T-helper 1 cell (primary cell): ENCODE measurements around the gene KIAA1143.

Source experiments
- DNase-seq, 5 donors: peaks; one replicate each; pipeline ENCODE4 v3.0.0-alpha.2; 2012 to 2020
- total RNA-seq, 4 donors: gene quantifications; one replicate each; lab custom pipeline; 2026; lab: John Stamatoyannopoulos, UW

The KIAA1143 gene
- total RNA-seq: 27.0 to 39.8 (median 29.2) reads per million in 4 donors

DNA sequence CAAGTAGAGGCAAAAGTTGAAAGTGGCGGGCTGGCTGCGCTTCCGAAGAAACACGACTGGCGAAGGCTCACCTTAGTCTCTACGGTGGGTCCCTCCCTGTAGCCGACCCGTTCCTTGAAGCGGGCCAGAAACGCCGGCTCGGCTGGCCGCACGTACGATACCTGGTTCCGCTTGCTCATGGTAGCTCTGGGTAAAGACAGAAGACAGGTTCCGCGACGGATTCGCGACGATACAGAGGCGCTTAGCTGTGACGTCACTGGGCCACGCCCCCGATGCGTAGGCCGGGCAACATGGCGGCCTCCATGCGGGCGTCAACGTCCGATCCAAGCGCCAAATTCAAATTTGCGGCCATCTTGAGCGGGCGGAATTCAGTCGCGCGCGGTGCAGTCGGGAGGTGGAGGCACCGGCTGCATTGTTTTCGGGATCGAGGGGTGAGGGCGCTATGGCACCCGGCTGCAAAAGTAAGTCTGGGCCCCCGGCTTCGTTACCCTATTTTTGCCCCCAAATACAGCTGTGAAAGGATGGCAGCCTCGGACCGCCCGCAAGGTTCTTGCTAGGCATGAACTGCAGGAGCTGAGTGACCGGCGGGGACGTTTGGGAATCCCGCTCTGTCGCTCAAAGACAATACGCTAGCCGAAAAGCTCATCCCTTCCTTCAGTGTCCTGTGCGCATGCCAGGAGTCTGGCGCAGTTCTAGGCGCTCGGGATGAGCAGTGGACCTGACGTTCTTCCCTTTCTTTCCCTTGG is at the start of gene KIAA1143, which contains the start of gene KIF15:
Gene KIAA1143 (minus strand): TSS at position 196 of the 746 bp plus-strand sequence. CDS start 17 bp downstream, at position 179.
Gene KIF15 (plus strand): TSS at position 371 of the 746 bp plus-strand sequence. CDS start 72 bp downstream, at position 443.
- DNase-seq: peak; percentile 89 to 97 (median 94)

DNA sequence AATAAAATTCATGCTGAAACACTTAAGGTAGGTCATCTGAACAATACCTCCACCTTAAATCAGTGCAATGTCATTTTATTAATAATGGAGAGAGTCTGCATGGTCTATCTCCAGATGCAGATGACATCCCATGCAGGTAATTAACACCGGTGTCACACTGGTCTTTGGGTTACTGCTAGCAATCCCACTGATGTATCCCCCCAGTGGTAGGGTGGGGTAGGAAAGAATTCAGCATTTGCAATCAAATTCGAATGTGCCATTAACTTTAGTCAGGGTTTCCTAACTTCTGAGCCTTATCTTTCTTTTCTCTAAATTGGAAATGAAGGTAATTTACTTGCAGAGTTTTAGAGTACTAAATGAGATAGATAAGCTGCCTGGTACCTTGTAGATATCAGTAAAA is 44.5 kb upstream of the KIAA1143 start:
- no peak for DNase-seq

DNA sequence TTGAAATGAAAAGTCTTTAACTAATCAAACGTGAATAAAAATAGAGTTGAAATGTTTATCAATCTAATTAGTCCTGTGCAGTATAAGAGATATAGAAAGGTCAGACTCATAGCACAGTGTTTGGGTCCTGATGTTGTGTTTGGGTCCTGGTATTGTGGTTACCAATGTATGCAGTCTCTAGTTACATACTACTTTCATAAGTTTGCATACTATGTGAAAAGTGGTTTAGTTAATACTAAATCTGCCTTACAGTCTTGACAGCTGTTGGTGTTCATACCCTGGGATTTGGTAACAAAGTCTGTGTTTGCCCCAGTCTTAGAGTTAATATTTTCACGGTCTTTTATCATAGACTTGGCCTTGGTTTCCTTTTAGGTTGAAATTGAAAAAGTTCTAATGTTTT is 41.9 kb upstream of the KIAA1143 start:
- no peak for DNase-seq

DNA sequence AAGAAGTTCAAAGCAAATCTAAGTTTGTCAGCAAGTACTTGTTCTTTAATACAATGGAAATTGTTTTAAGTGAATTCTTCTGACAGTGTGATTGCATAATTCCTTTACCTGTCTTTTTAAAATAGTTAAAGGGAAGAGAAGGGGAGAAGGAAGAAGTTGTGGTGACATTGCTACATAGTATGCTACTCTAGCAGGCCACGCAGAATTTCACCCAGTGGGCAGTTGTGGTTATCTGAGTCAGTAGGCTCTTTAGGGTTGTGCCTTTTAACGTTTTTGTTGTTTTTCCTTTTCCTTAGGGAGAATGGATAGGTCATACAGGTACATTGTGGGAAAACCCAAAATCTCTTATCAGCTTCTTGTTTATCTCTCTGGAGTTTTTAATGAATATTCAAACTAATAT is 40.6 kb upstream of the KIAA1143 start:
- DNase-seq: no peak

DNA sequence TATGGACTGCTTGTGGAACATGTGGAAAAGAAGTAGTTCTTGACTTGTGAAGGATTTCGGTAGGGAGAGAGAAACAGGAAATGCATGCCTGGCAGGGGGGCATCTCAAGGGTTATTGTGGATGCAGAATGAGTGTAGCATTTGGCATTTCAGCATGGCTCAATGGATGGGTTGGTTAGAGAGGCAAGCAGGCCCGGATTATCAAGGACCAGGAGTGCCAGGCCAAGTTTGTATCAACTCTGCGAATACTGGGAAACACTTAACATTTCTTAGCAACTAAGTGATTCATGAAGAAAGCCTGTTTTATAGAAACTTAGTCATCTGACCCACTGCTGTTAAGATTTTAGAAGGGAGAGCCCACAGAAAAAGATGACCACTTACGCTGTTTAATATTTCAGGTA is 33.8 kb upstream of the KIAA1143 start:
- DNase-seq: no peak

DNA sequence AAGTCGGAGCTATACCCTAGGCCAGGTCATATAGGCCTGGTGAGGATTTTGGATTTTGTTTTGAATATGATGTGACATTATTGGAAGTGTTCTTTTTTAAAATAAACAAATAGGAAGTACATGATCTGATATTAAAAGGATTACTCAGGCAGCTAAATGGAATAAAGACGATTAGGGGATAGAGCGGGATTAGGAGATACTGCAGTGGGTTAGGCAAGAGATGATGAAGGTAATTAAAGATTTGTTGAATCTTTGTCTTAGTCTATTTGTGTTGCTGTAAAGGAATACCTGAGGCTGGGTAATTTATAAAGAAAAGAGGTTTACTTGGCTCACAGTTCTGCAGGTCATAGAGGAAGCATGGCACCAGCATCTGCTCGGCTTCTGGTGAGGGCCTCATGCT is 21.5 kb upstream of the KIAA1143 start:
- no peak for DNase-seq

DNA sequence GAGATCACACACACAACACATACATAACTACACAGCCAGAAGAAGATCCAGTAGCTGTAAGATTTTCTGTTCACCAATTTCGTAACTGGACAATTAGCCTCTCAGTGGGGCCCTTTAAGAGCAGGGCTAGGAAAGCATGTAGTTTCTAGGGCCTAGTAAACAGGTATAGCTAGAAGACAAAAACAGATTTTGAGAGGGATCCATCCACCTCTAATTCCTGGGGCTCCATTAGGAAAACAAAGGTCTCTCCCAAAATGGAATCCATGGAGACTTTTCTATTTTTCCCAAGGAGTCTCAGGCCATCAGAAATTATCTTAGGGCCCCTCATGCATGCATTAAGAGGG is 10.7 kb upstream of the KIAA1143 start:
- DNase-seq: no peak

DNA sequence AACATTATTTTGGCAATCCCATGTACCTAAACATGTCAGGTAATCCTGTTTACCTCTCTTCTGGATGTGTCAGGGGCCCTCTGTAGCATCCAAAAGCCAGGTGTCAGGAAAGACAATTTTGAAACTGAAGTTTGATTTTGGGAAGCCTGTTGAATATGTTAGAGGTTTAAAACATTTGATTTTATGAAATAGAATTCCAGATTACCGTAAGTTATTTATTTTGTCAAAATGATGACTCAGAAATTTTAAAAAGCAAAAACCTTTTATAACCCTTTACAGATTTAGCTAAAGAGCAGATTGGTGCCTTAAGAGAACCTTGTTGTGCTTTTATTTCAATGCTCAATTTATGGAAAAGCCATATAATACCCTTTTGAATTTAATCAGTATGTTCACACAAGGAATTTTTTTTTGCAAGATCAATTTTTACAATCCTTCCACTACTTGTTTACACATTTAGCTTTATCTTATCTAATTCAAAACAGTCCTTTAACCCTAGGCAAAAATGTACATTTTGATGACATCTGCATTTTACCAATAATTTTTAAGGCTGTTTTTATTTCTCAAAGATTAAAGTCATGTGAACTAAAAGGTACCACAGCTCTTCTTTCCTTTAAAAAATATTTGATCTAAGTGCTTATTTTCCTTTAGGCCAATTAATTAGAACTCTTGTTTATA is 10.1 kb upstream of the KIAA1143 start:
- no peak for DNase-seq

DNA sequence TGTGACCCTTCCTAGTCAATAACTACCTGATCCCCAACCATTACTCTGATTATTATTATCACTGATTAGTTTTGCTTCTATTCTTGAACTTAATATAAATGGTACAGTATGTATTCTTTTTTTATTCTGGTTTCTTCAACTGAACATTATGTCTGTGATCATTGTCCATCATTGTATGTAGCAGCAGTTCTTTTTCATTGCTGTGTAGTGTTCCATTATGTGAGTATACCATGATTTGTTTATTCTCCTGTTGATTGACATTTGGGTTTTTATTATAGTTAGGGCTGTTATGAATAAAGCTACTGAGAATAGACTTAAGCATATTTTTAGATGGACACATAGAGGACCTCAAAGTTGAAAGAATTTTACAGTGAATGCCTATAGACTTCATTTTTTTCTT is 2.8 kb upstream of the KIAA1143 start:
- no peak for DNase-seq

DNA sequence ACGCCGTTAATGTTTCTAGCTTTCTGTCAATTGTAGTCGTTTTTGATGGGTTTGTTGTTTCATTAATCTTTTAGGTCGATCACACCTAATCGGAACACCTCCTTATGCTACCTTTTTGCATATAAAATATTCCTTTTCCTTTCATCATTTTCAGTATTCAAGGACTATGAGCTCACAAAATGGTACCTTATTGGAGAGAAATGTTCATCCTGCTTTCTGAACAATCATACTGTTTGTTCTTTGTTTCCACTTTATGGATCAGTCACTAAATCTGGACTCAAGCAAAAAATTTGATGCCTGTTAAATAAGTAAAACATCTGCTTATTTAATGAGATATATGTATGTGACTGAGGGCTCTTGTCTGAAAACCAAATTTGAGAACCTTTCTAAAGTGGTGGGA is 1.3 kb upstream of the KIAA1143 start:
- DNase-seq: no peak

DNA sequence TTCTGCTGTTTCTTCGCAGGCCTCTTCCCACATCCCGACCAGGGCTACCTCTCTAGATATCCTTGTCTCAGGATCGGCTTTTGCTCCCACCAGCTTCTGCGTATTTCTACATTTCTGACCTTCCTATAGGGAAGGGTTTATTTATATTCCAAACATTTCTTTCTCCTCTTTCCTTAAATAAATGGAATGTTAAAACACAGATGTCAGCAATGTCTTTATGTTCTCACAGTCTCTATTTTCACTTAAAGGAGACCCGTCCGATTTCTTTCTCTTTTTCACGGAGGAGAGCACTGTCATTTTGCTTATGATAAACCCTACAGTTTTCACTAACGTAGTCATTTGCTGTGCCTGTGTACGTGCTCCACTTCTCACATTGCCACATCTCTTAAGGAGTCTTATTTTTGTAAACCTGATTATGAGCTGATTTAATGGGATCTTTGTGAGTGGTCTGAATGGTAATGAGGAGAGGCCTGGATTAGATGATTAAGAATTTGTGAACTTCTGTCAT is 805 bp upstream of the KIAA1143 start:
- DNase-seq: peak in 1 of 5 donors; percentile 20

DNA sequence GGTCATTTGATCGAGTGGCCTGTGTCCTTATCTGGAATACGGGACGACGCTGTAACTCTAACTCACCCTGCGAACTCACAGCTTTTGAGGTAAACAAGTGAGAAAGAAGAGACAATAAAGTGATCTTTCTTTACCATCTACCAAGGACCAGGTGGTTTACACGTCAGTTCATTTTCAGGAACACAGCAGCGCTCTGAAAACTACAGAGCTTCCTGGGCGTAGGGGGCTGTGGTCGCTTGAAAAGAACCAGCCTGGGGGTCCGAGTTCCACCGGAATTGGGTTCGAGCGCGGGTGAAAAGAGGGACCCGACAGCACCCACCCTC is 357 bp downstream of the KIAA1143 start:
- DNase-seq: peak in 1 of 5 donors; percentile 2

DNA sequence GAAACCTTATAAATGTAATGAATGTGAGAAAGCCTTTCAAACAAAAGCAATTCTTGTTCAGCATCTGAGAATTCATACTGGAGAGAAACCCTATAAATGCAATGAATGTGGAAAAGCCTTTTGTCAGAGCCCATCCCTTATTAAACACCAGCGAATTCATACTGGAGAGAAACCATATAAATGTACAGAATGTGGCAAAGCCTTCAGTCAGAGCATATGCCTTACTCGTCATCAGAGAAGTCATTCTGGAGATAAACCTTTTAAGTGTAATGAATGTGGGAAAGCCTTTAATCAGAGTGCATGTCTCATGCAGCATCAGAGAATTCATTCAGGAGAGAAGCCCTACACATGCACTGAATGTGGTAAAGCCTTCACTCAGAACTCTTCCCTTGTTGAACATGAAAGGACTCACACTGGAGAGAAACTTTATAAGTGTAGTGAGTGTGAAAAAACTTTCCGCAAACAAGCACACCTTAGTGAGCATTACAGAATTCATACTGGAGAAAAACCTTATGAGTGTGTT is 26.7 kb downstream of the KIAA1143 start:
- DNase-seq: no peak

DNA sequence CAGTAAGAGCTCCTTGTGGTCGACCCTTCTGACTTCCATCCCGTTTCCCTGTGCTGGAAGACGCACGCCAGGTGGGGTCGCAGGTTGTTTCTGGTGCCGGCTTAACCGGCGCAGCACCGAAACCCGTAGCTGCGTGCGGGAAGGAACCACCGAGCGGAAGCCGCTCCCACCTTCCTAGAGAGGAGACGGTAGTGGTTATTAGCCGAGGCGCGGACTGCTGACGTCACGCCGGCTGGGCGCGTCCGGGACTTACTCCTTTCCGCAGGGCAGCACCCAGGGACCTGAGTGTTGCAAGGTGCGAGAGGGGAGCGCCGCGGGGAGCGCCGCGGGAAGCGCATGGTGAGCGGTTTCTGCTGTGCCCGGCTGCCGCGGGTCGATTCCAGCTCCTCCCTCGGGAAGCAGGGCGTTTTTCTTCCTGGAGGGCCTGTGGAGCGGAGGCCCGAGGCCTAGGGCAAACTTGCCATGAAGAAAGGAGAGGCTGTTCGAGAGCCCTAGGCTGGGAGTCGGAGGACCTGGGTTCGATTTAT is 32.0 kb downstream of the KIAA1143 start, which contains the start of gene ZNF501:
Gene ZNF501 (plus strand): TSS at position 252 of the 527 bp plus-strand sequence. CDS start 4,787 bp downstream, outside the sequence.
- DNase-seq: peak; percentile 58 to 87 (median 75)

DNA sequence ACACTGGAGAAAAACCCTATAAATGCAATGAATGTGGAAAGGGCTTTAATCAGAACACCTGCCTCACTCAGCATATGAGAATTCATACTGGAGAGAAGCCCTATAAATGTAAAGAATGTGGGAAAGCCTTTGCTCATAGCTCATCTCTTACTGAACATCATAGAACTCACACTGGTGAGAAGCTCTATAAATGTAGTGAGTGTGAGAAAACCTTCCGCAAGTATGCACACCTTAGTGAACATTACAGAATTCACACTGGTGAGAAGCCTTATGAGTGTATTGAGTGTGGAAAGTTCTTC is 39.4 kb downstream of the KIAA1143 start:
- DNase-seq: no peak

DNA sequence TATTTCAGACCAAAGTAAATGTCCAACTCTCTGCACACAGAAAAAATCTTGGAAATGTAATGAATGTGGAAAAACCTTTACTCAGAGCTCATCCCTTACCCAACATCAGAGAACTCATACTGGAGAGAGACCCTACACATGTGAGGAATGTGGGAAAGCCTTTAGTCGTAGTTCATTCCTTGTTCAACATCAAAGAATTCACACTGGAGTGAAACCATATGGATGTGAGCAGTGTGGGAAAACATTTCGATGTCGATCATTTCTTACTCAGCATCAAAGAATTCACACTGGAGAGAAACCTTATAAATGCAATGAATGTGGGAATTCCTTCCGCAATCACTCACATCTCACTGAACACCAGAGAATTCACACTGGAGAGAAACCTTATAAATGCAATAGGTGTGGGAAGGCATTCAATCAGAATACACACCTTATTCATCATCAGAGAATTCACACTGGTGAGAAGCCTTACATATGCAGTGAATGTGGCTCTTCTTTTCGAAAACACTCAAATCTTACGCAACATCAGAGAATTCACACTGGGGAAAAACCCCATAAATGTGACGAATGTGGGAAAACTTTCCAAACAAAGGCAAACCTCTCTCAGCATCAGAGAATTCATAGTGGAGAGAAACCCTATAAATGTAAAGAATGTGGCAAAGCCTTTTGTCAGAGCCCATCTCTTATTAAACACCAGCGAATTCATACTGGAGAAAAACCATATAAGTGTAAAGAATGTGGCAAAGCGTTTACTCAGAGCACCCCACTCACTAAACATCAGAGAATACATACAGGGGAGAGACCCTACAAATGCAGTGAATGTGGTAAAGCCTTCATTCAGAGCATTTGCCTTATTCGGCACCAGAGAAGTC is 40.0 kb downstream of the KIAA1143 start:
- no peak for DNase-seq

DNA sequence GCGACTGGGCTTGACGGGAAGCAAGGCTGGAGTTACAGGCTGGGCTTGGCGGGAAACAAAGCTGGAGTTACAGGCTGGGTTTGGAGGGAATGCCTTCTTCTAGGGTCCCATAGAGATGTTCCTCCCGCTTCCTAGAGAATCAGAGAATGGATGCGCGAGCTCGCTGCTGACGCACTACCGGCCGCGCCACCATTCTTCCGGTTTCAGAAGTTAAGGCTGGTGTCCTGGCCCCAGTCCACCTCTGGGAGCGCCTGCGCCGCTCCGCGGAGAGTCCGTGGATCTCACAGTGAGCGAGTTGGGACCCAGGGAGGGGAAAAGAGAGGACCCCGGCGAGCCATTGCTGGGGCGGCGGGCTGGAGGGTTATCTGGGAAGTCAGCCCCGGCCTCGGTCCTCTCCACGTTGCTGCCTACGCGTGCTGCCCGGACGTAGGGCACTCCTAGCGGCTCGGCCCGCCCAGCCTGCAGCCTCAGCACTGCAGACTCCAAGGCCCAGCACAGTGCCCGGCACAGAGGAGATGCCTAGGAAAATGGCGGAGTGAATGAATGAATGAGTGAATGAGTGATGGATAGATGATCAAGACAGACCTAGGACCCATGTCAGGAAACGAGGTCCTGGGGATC is 48.9 kb downstream of the KIAA1143 start, which contains the start of gene ZNF502:
Gene ZNF502 (plus strand): TSS at position 206 of the 621 bp plus-strand sequence. CDS start 7,602 bp downstream, outside the sequence.
- DNase-seq: peak; percentile 9 to 46 (median 41)
